DOHH2 (cell line): Measurements from ENCODE around the gene FLAD1.

Experiments
- H3F3A ChIP-seq: fragments of 200-600 bp; sonication (generic), shearing (Covaris generic); 2 replicates; pipeline ENCODE4 v1.6.0; 2016; ENCODE audit warnings: antibody characterized with exemption, mild to moderate bottlenecking; ENCODE audit not compliant: control insufficient read depth, insufficient read depth
- H3K27ac ChIP-seq: fragments of 200-600 bp; sonication (generic); 2 replicates; pipeline ENCODE4 v1.5.1; 2014; ENCODE audit warnings: low read depth, mild to moderate bottlenecking, low read length, moderate library complexity
- H3K27me3 ChIP-seq: fragments of 200-600 bp; sonication (generic); 2 replicates; pipeline ENCODE4 v1.6.1; 2014; ENCODE audit warnings: mild to moderate bottlenecking, low read length, mixed read lengths; ENCODE audit not compliant: control insufficient read depth
- H3K36me3 ChIP-seq: fragments of 200-600 bp; sonication (generic); 2 replicates; pipeline ENCODE4 v1.6.1; 2014; ENCODE audit warnings: mild to moderate bottlenecking, low read length, moderate library complexity, mixed read lengths; ENCODE audit not compliant: control insufficient read depth
- H3K4me1 ChIP-seq: fragments of 200-600 bp; sonication (generic); 2 replicates; pipeline ENCODE4 v1.6.1; 2014; ENCODE audit warnings: mild to moderate bottlenecking, low read length, mixed read lengths; ENCODE audit not compliant: control insufficient read depth
- H3K4me2 ChIP-seq: fragments of 200-600 bp; sonication (generic); 2 replicates; pipeline ENCODE4 v1.6.0; 2014; ENCODE audit warnings: mild to moderate bottlenecking, low read length, moderate library complexity
- H3K4me3 ChIP-seq: fragments of 200-600 bp; sonication (generic); 2 replicates; pipeline ENCODE4 v1.5.1; 2014; ENCODE audit warnings: mild to moderate bottlenecking, low read length, mixed read lengths
- H3K79me2 ChIP-seq: fragments of 200-600 bp; sonication (generic); 2 replicates; pipeline ENCODE4 v1.6.1; 2014; ENCODE audit warnings: mild to moderate bottlenecking, low read length, mixed read lengths; ENCODE audit not compliant: control insufficient read depth
- H3K9me2 ChIP-seq: fragments of 200-600 bp; sonication (generic); replicated peaks from 2 replicates; pipeline ENCODE4 v1.6.1; 2014; ENCODE audit warnings: mild to moderate bottlenecking, low read length, mixed read lengths; ENCODE audit not compliant: control insufficient read depth
- H3K9me3 ChIP-seq: fragments of 200-600 bp; sonication (generic); 2 replicates; pipeline ENCODE4 v1.6.1; 2014; ENCODE audit warnings: antibody characterized with exemption, low read length, mixed read lengths; ENCODE audit not compliant: control insufficient read depth, insufficient read depth
- H4K20me1 ChIP-seq: fragments of 200-600 bp; sonication (generic); 2 replicates; pipeline ENCODE4 v1.6.0; 2014; ENCODE audit warnings: low read depth, mild to moderate bottlenecking, antibody characterized with exemption, low read length, moderate library complexity; ENCODE audit not compliant: control insufficient read depth, insufficient read depth
- EZH2phosphoT487 ChIP-seq: fragments of 200-600 bp; sonication (generic); IDR thresholded peaks from 2 replicates; pipeline ENCODE4 v1.6.1; 2017; ENCODE audit warnings: borderline replicate concordance, mild to moderate bottlenecking, antibody characterized with exemption, low read length, moderate library complexity, mixed read lengths
- TF ChIP-seq, protein P1 (sequence below): fragments of 200-600 bp; sonication (generic); IDR thresholded peaks from one replicate; pipeline ENCODE4 v1.5.1; 2014; ENCODE audit warnings: antibody characterized with exemption, mild to moderate bottlenecking, low read depth, low read length; ENCODE audit not compliant: poor library complexity, severe bottlenecking

FLAD1 gene

DNA sequence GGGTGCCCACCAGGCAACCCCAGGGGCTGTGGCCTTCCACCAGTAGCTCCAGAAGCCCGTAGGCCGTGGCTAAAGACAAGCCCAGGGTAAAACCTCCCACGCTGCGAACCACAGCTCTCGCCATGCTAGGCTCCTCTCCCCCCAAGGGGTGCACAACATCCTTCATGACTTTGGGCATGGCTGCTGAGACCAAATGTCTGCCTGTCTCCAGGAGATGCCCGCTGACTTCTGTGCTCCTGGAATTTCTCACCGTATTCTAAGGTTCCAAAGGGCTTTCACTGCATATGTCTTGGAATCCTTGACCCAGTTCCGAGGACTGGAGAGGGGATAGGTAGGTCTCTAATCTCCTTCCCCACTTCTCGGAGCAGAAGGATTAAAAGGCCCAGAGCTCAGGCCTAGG lies 50.4 kb downstream of the FLAD1 start, which contains the start of the genes DCST1 and DCST2:
TSS of gene DCST1 (plus strand) at position 301 of the 400 bp plus-strand sequence. CDS start 213 bp downstream, outside the sequence.
TSS of gene DCST2 (minus strand) at position 258 of the 400 bp plus-strand sequence. CDS start at position 178, 80 bp downstream.
- TF ChIP-seq, protein P1, sequence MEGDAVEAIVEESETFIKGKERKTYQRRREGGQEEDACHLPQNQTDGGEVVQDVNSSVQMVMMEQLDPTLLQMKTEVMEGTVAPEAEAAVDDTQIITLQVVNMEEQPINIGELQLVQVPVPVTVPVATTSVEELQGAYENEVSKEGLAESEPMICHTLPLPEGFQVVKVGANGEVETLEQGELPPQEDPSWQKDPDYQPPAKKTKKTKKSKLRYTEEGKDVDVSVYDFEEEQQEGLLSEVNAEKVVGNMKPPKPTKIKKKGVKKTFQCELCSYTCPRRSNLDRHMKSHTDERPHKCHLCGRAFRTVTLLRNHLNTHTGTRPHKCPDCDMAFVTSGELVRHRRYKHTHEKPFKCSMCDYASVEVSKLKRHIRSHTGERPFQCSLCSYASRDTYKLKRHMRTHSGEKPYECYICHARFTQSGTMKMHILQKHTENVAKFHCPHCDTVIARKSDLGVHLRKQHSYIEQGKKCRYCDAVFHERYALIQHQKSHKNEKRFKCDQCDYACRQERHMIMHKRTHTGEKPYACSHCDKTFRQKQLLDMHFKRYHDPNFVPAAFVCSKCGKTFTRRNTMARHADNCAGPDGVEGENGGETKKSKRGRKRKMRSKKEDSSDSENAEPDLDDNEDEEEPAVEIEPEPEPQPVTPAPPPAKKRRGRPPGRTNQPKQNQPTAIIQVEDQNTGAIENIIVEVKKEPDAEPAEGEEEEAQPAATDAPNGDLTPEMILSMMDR, result no peak
- no peak for TF ChIP-seq EZH2phosphoT487
- Histone ChIP-seq H3K9me3 (no peaks in the 10 kb centered on the region), H4K20me1 (no peaks in the 10 kb centered on the region), H3K27me3 (peaks cover 23% of the 10 kb centered on the region), H3K4me2 (no peak within 1 kb of the TSS), H3K36me3 (no peaks in the 10 kb centered on the region), H3K79me2 (no peaks in the 10 kb centered on the region), H3F3A (no peaks in the 10 kb centered on the region), H3K4me1 (no peaks in the 10 kb centered on the region), H3K4me3 (no peak within 1 kb of the TSS), H3K27ac (no peak within 1 kb of the TSS), H3K9me2 (no peaks in the 10 kb centered on the region)

DNA sequence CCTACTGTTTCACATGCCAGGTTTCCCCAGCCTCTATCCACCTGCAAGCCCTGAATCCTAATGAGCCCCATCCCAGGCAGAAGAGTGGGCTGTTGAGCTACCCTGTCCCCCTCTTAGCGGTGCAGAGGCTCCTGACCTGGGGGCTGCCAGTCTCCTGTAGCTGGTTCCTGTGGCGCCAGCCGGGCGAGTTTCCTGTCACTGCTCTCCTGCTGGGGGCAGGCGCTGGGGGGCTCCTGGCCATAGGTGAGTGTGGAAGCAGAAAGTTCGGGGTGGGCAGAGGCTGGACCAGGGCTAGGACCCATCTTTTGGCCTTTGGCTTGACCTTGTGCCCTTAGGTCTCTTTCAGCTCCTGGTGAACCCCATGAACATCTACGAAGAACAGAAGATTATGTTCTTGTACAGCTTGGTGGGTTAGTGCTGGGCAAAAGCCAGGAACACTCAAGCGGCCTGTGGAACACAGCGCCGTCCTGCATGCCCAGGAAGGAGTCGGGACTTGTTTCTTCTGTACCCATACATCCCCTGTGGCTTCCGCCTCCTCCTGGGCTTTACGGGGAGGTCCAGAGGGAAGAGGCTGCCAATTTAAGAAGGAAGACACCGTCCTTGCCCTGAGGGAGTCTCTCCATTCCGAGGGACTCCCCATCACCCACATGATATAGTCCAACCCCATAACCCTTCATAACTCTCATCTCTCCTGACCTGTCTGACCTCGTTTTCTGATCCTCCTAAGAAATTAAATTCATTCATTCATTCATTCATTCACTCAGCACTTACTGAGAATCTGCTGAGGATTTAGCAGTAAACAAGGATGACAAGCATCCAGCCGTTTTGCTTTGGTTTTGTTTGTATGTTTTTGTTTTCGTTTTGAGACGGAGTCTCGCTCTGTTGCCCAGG lies 51.4 kb downstream of the FLAD1 start:
- Histone ChIP-seq H3K27me3 (peaks cover 28% of the 10 kb centered on the region), H3K4me3 (no peak overlapping the region), H3K79me2 (no peaks in the 10 kb centered on the region), H3K36me3 (no peaks in the 10 kb centered on the region), H3F3A (no peaks in the 10 kb centered on the region), H3K9me2 (no peaks in the 10 kb centered on the region), H3K9me3 (no peaks in the 10 kb centered on the region), H3K4me2 (no peak overlapping the region), H4K20me1 (no peaks in the 10 kb centered on the region), H3K4me1 (no peaks in the 10 kb centered on the region), H3K27ac (no peak overlapping the region)
- TF ChIP-seq EZH2phosphoT487, result no peak
- TF ChIP-seq, protein P1, result no peak

DNA sequence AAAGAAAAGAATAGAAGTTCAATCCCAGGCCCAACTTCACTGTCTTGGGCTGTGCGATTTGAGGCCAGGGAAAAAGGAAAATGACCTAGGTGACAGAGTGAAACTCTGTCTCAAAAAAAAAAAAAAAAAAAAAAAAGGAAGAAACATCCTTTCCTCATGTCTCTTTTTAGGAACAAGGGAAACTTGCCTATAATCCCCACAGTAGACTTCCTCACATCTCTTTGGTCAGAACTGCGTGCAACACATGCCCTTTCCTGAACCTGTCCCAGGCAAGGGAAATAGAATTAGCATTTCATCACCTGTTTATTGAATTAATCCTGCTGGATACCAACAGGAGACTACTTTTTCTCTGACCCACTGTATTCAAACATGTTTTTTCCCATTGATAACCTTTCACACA lies 52.8 kb downstream of the FLAD1 start:
- Histone ChIP-seq H3K27me3 (peaks cover 31% of the 10 kb centered on the region), H3K4me2 (no peak overlapping the region), H3K36me3 (no peaks in the 10 kb centered on the region), H3K9me3 (no peaks in the 10 kb centered on the region), H4K20me1 (no peaks in the 10 kb centered on the region), H3K4me3 (no peak overlapping the region), H3K27ac (no peak overlapping the region), H3F3A (no peaks in the 10 kb centered on the region), H3K4me1 (no peaks in the 10 kb centered on the region), H3K9me2 (no peaks in the 10 kb centered on the region), H3K79me2 (no peaks in the 10 kb centered on the region)
- TF ChIP-seq, protein P1, result no peak
- TF ChIP-seq EZH2phosphoT487, result no peak
